ENCODE measurements around the gene IL12RB2. TPM values are rescaled to one million over a fixed set of nuclear protein-coding genes. Genes with fewer than 3 reads are reported as not detected.

Gene IL12RB2
- total and polyA plus RNA-seq, 2 donors from 2014 or later = 0.26 to 1.5 TPM

GRCh38 chr1:67264152-67264551, 43.5 kb upstream of the IL12RB2 start:
- H3K4me1 ChIP-seq (ENCODE audit: control insufficient read depth in 2 of 3, insufficient read depth in 2 of 3, low read depth in 1 of 3, low read length in 3 of 3) = no peaks in the 10 kb centered on the region
- FAIRE-seq (no peak), DNase-seq (no peak)
- intact Hi-C loops (cut with DNase I) = no loop called here
- no peaks in the 10 kb centered on the region for H3K9me3 ChIP-seq (ENCODE audit: control insufficient read depth in 2 of 3, insufficient read depth in 1 of 3, low read length in 3 of 3)
- TF ChIP-seq CTCF (IDR thresholded peaks at IDR 0.05; ENCODE audit: borderline replicate concordance, extremely low read depth, insufficient read depth) = no peak
- no peak overlapping the region for H3K27ac ChIP-seq (ENCODE audit: low read depth in 2 of 2, low read length in 2 of 2)
- H3K36me3 ChIP-seq (ENCODE audit: control insufficient read depth in 2 of 3, insufficient read depth in 3 of 3, low read length in 3 of 3) = no peaks in the 10 kb centered on the region
- H3K4me3 ChIP-seq (ENCODE audit: low read length in 3 of 3) = no peak overlapping the region
- no peaks in the 10 kb centered on the region for H3K27me3 ChIP-seq (ENCODE audit: control insufficient read depth, insufficient read depth, low read length)
- H3K9ac ChIP-seq (ENCODE audit: low read length in 3 of 3) = no peak overlapping the region

- no peaks in the 10 kb centered on the region for H3K9me3 ChIP-seq (ENCODE audit: control insufficient read depth in 2 of 3, insufficient read depth in 1 of 3, low read length in 3 of 3)
- H3K4me3 ChIP-seq (ENCODE audit: low read length in 3 of 3) = no peak overlapping the region
- intact Hi-C loops (cut with DNase I) = no loop called here
- no peak for TF ChIP-seq CTCF (IDR thresholded peaks at IDR 0.05; ENCODE audit: borderline replicate concordance, extremely low read depth, insufficient read depth)
- no peaks in the 10 kb centered on the region for H3K27me3 ChIP-seq (ENCODE audit: control insufficient read depth, insufficient read depth, low read length)
- FAIRE-seq (no peak), DNase-seq (peak in 1 of 5 donors; percentile 44)
- no peak overlapping the region for H3K9ac ChIP-seq (ENCODE audit: low read length in 3 of 3)
- H3K4me1 ChIP-seq (ENCODE audit: control insufficient read depth in 2 of 3, insufficient read depth in 2 of 3, low read depth in 1 of 3, low read length in 3 of 3) = no peaks in the 10 kb centered on the region
- H3K27ac ChIP-seq (ENCODE audit: low read depth in 2 of 2, low read length in 2 of 2) = no peak overlapping the region
- no peaks in the 10 kb centered on the region for H3K36me3 ChIP-seq (ENCODE audit: control insufficient read depth in 2 of 3, insufficient read depth in 3 of 3, low read length in 3 of 3)
These were observed 42.8 kb upstream of the IL12RB2 start for GRCh38 chr1:67264899-67265298.

GRCh38 chr1:67269061-67269460, 38.6 kb upstream of the IL12RB2 start:
- Histone ChIP-seq H3K4me3 (ENCODE audit: low read length in 3 of 3) (no peak overlapping the region), H3K36me3 (ENCODE audit: control insufficient read depth in 2 of 3, insufficient read depth in 3 of 3, low read length in 3 of 3) (no peaks in the 10 kb centered on the region), H3K9me3 (ENCODE audit: control insufficient read depth in 2 of 3, insufficient read depth in 1 of 3, low read length in 3 of 3) (peaks cover 0 to 8% (median 4%) of the 10 kb centered on the region in 3 donors), H3K9ac (ENCODE audit: low read length in 3 of 3) (no peak overlapping the region), H3K4me1 (ENCODE audit: control insufficient read depth in 2 of 3, insufficient read depth in 2 of 3, low read depth in 1 of 3, low read length in 3 of 3) (no peaks in the 10 kb centered on the region), H3K27ac (ENCODE audit: low read depth in 2 of 2, low read length in 2 of 2) (no peak overlapping the region), H3K27me3 (ENCODE audit: control insufficient read depth, insufficient read depth, low read length) (no peaks in the 10 kb centered on the region)
- intact Hi-C loops (cut with DNase I) = no loop called here
- FAIRE-seq (no peak), DNase-seq (no peak)
- no peak for TF ChIP-seq CTCF (IDR thresholded peaks at IDR 0.05; ENCODE audit: borderline replicate concordance, extremely low read depth, insufficient read depth)

GRCh38 chr1:67270541-67270940, 37.1 kb upstream of the IL12RB2 start:
- no peak for FAIRE-seq
- no peak overlapping the region for H3K27ac ChIP-seq (ENCODE audit: low read depth in 2 of 2, low read length in 2 of 2)
- intact Hi-C loops (cut with DNase I) = no loop called here
- peaks cover 0 to 8% (median 4%) of the 10 kb centered on the region in 3 donors for H3K9me3 ChIP-seq (ENCODE audit: control insufficient read depth in 2 of 3, insufficient read depth in 1 of 3, low read length in 3 of 3)
- H3K4me1 ChIP-seq (ENCODE audit: control insufficient read depth in 2 of 3, insufficient read depth in 2 of 3, low read depth in 1 of 3, low read length in 3 of 3) = no peaks in the 10 kb centered on the region
- H3K27me3 ChIP-seq (ENCODE audit: control insufficient read depth, insufficient read depth, low read length) = no peaks in the 10 kb centered on the region
- no peak overlapping the region for H3K4me3 ChIP-seq (ENCODE audit: low read length in 3 of 3)
- TF ChIP-seq CTCF (IDR thresholded peaks at IDR 0.05; ENCODE audit: borderline replicate concordance, extremely low read depth, insufficient read depth) = no peak
- no peak overlapping the region for H3K9ac ChIP-seq (ENCODE audit: low read length in 3 of 3)
- H3K36me3 ChIP-seq (ENCODE audit: control insufficient read depth in 2 of 3, insufficient read depth in 3 of 3, low read length in 3 of 3) = no peaks in the 10 kb centered on the region
- no peak for DNase-seq

Data from kidney (tissue), 14 donors.